ENCODE measurements around the gene KRABD2.
"Not testable (repeated sequence)": the region's sequence is repeated elsewhere in the genome, so short reads cannot be mapped to it uniquely, and the experiment has no call there.

The KRABD2 gene

GRCh38 chr17:8376271-8377067, at the start of gene KRABD2:
Gene KRABD2 (minus strand): TSS chr17:8376704.
- peak; percentile 97 for DNase-seq (ENCODE audit: low spot score)

GRCh38 chr17:8421571-8421970, 45.1 kb upstream of the KRABD2 start:
- DNase-seq (ENCODE audit: low spot score), result no peak

- DNase-seq (ENCODE audit: low spot score), result no peak
Measured at GRCh38 chr17:8420041-8420934, 43.8 kb upstream of the KRABD2 start.

GRCh38 chr17:8419305-8419704, 42.8 kb upstream of the KRABD2 start:
- no peak for DNase-seq (ENCODE audit: low spot score)

- no peak for DNase-seq (ENCODE audit: low spot score)
Measured at GRCh38 chr17:8418471-8418870, 42.0 kb upstream of the KRABD2 start.

- no peak for DNase-seq (ENCODE audit: low spot score)
Measured at GRCh38 chr17:8417806-8418205, 41.3 kb upstream of the KRABD2 start.

- no peak for DNase-seq (ENCODE audit: low spot score)
Measured at GRCh38 chr17:8413938-8414337, 37.4 kb upstream of the KRABD2 start.

GRCh38 chr17:8413328-8413727, 36.8 kb upstream of the KRABD2 start:
- DNase-seq (ENCODE audit: low spot score), result no peak

- no peak for DNase-seq (ENCODE audit: low spot score)
Measured at GRCh38 chr17:8412089-8412488, 35.6 kb upstream of the KRABD2 start.

GRCh38 chr17:8410883-8411238, 34.4 kb upstream of the KRABD2 start:
- no peak for DNase-seq (ENCODE audit: low spot score)

GRCh38 chr17:8409966-8410882, 33.7 kb upstream of the KRABD2 start:
- peak; percentile 78 for DNase-seq (ENCODE audit: low spot score)

GRCh38 chr17:8408371-8408770, 31.9 kb upstream of the KRABD2 start:
- DNase-seq (ENCODE audit: low spot score), result no peak

GRCh38 chr17:8406174-8406573, 29.7 kb upstream of the KRABD2 start:
- no peak for DNase-seq (ENCODE audit: low spot score)

- no peak for DNase-seq (ENCODE audit: low spot score)
Measured at GRCh38 chr17:8405499-8406016, 29.1 kb upstream of the KRABD2 start.

GRCh38 chr17:8402921-8403536, 26.5 kb upstream of the KRABD2 start:
- DNase-seq (ENCODE audit: low spot score), result no peak

GRCh38 chr17:8401107-8401506, 24.6 kb upstream of the KRABD2 start:
- DNase-seq (ENCODE audit: low spot score), result no peak

- no peak for DNase-seq (ENCODE audit: low spot score)
Measured at GRCh38 chr17:8398980-8399379, 22.5 kb upstream of the KRABD2 start.

GRCh38 chr17:8397636-8398035, 21.1 kb upstream of the KRABD2 start, which contains the start of gene RNF222:
Gene RNF222 (minus strand): TSS chr17:8397827. CDS start chr17:8393461, 4,366 bp downstream.
- DNase-seq (ENCODE audit: low spot score), result no peak

- not testable (repeated sequence) for DNase-seq (ENCODE audit: low spot score)
Measured at GRCh38 chr17:8394497-8394896, 18.0 kb upstream of the KRABD2 start.

GRCh38 chr17:8393470-8394231, 17.1 kb upstream of the KRABD2 start:
- no peak for DNase-seq (ENCODE audit: low spot score)

Measured in hepatic stellate cell (primary cell).